T-cell (primary cell): Measurements from ENCODE around the gene MCM9. TPM values are rescaled to one million over a fixed set of nuclear protein-coding genes. Genes with fewer than 3 reads are reported as not detected.
"Not testable (repeated sequence)": the region's sequence is repeated elsewhere in the genome, so short reads cannot be mapped to it uniquely, and the experiment has no call there.

Experiments
- ATAC-seq, 4 experiments: fragments of 200-7000 bp in 3 of 4; fragments of 150-1000 bp in 1 of 4; cut with Tn5 transposase; replicated peaks in 1 of 4; 1 replicate in 3 of 4; 2 replicates in 1 of 4; pipeline ENCODE4 v1.10.0; 2021; ENCODE audit warnings: moderate library complexity in 3 of 4, mild to moderate bottlenecking in 2 of 4, moderate number of reproducible peaks in 1 of 4
- CTCF ChIA-PET, 2 donors: fragments of 300-600 bp; sonication (Branson Sonifier 250); formaldehyde crosslinking; loops; one replicate each; lab custom pipeline; 2022; ENCODE audit warnings: antibody characterized with exemption in 2 of 2; lab: Charles Lee
- POLR2A ChIA-PET, 2 donors: fragments of 300-600 bp; sonication (Branson Sonifier 250); formaldehyde crosslinking; loops; one replicate each; lab custom pipeline; 2022; ENCODE audit warnings: antibody characterized with exemption in 2 of 2; lab: Charles Lee
- DNase-seq, 35 experiments: peaks; one replicate each; pipeline versions ENCODE4 v3.0.0 to v3.0.0-alpha.2; 2013 to 2023
- H3K27ac ChIP-seq: one replicate; pipeline ENCODE4 v1.5.1; 2013; ENCODE audit warnings: low read length
- H3K27me3 ChIP-seq, 2 experiments: replicated peaks in 1 of 2; 1 replicate in 1 of 2; 2 replicates in 1 of 2; pipeline versions ENCODE4 v1.6.1 to v1.7.0; 2013; ENCODE audit warnings: low read length in 1 of 2, mixed read lengths in 1 of 2; ENCODE audit not compliant: control insufficient read depth in 2 of 2, insufficient read depth in 2 of 2; ENCODE audit errors: extremely low read depth in 1 of 2
- H3K36me3 ChIP-seq, 2 donors: 1 replicate in 1 of 2; 2 replicates in 1 of 2; pipeline versions ENCODE4 v1.6.1 to v1.7.0; 2013; ENCODE audit warnings: low read length in 1 of 2; ENCODE audit not compliant: control insufficient read depth in 2 of 2, insufficient read depth in 1 of 2; ENCODE audit errors: extremely low read depth in 1 of 2
- H3K4me1 ChIP-seq, 2 experiments: 1 replicate in 1 of 2; 2 replicates in 1 of 2; pipeline versions ENCODE4 v1.6.1 to v1.7.0; 2013; ENCODE audit warnings: low read length in 2 of 2, mixed read lengths in 1 of 2; ENCODE audit not compliant: insufficient read depth in 2 of 2, control insufficient read depth in 1 of 2; ENCODE audit errors: extremely low read depth in 1 of 2
- H3K4me3 ChIP-seq, 2 donors: 1 replicate in 1 of 2; 2 replicates in 1 of 2; pipeline versions ENCODE4 v1.5.1 to v1.7.0; 2013; ENCODE audit warnings: mild to moderate bottlenecking in 2 of 2, low read length in 1 of 2, moderate library complexity in 1 of 2; ENCODE audit not compliant: control insufficient read depth in 1 of 2; ENCODE audit errors: extremely low read depth in 1 of 2
- H3K9me3 ChIP-seq: 2 replicates; pipeline ENCODE4 v1.7.0; 2013
- H3K27ac Mint-ChIP-seq, 2 donors: one replicate each; pipeline ENCODE4 v1.8.0; 2020 to 2021; ENCODE audit warnings: mild to moderate bottlenecking in 2 of 2, mixed read lengths in 2 of 2
- H3K27me3 Mint-ChIP-seq, 2 donors: one replicate each; pipeline ENCODE4 v1.8.0; 2021 to 2022; ENCODE audit warnings: mixed read lengths in 2 of 2
- H3K36me3 Mint-ChIP-seq: one replicate; pipeline ENCODE4 v1.8.0; 2021; ENCODE audit warnings: mixed read lengths
- H3K4me1 Mint-ChIP-seq, 3 donors: one replicate each; pipeline ENCODE4 v1.8.0; 2020 to 2022; ENCODE audit warnings: mixed read lengths in 3 of 3, mild to moderate bottlenecking in 1 of 3
- H3K4me3 Mint-ChIP-seq, 3 donors: one replicate each; pipeline ENCODE4 v1.8.0; 2020 to 2022; ENCODE audit warnings: mild to moderate bottlenecking in 3 of 3, mixed read lengths in 3 of 3, moderate library complexity in 3 of 3
- H3K9me3 Mint-ChIP-seq, 3 donors: one replicate each; pipeline ENCODE4 v1.8.0; 2020 to 2022; ENCODE audit warnings: mixed read lengths in 3 of 3
- WGBS: methylation state at CpG from one replicate; pipeline ENCODE4 v1.1.5; 2013; ENCODE audit warnings: missing lambda C conversion rate; ENCODE audit not compliant: insufficient coverage; 5-methylcytosine and 5-hydroxymethylcytosine counted together
- total RNA-seq, 35 experiments: library from RNA in 6 of 35; stranded (reverse) in 6 of 35; fragments of 120-200 nt in 1 of 35; gene quantifications; one replicate each; pipeline versions ENCODE4 v1.2.1 to v1.2.4 and lab custom pipeline; 2013 to 2026

Gene MCM9
- total RNA-seq, 5 donors from 2014 or later (not counting 1 experiment from before 2014, with no cell fraction given) = 27.9 to 34.8 (median 31.4) TPM

DNA sequence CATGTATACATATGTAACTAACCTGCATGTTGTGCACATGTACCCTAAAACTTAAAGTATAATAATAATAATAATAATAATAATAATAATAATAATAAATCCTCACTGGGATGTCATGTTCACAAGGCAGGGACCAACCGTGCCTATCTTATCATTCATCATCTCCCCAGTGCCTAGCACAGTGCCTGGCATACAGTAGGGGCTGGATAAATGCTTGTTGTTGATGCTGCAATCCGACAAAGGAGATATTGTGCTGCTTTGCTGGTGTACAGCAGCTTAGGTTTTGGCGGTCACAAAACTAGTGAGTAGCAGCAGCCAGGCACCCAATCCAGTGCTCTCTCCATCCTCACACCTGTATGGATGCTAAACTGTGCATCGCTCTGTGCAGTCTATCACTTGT lies 135.1 kb downstream of the MCM9 start:
- Mint-ChIP-seq H3K4me3 (peak overlapping the region in 1 of 3 donors; percentile 64), H3K9me3 (peaks cover 0 to 14% (median 6%) of the 10 kb centered on the region in 3 donors), H3K27ac (peak overlapping the region; percentile 86 to 90), H3K4me1 (peaks cover 33 to 56% (median 45%) of the 10 kb centered on the region in 3 donors), H3K36me3 (peaks cover 18% of the 10 kb centered on the region), H3K27me3 (no peaks in the 10 kb centered on the region)
- no peak for DNase-seq
- CTCF ChIA-PET = interaction anchor here (0.5 to 2.2 kb wide), 11 partner anchors 9 to 234 kb away, joined by 3 to 13 read pairs (median 6); no protein-coding TSS in a partner anchor
- H3K36me3 ChIP-seq = no peaks in the 10 kb centered on the region
- H3K27me3 ChIP-seq = no peaks in the 10 kb centered on the region
- POLR2A ChIA-PET = no interaction called here
- H3K4me3 ChIP-seq = no peak overlapping the region
- no CpG with 5 or more reads among the region's 4 CpGs for WGBS
- no peak for ATAC-seq
- no peaks in the 10 kb centered on the region for H3K9me3 ChIP-seq
- peak overlapping the region; percentile 76 for H3K27ac ChIP-seq
- H3K4me1 ChIP-seq = peaks cover 0 to 29% of the 10 kb centered on the region in 2 experiments

DNA sequence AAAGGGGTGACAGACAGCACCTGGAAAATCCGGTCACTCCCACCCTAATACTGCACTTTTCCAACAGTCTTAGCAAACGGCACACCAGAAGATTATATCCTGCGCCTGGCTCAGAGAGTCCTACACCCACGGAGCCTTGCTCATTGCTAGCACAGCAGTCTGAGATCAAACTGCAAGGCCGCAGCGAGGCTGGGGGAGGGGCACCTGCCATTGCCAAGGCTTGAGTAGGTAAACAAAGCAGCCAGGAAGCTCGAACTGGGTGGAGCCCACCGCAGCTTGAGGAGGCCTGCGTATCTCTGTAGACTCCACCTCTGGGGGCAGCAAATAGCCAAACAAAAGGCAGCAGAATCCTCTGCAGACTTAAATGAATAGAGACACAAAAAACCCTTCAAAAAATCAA lies 138.4 kb downstream of the MCM9 start:
- H3K4me1 ChIP-seq = peaks cover 0 to 29% of the 10 kb centered on the region in 2 experiments
- POLR2A ChIA-PET = interaction anchor here (0.7 to 1.1 kb wide), 3 partner anchors 88 to 139 kb away, joined by 3 to 4 read pairs (median 3); no protein-coding TSS in a partner anchor
- peak; percentile 71 to 95 (median 90) for DNase-seq
- H3K27ac ChIP-seq = peak overlapping the region; percentile 82
- H3K4me3 Mint-ChIP-seq = peak overlapping the region; percentile 69 to 73 (median 71)
- peak; percentile 58 to 71 (median 66) for ATAC-seq
- peak overlapping the region; percentile 99 to 100 for H3K27ac Mint-ChIP-seq
- H3K27me3 ChIP-seq, H3K27me3 Mint-ChIP-seq, H3K4me3 ChIP-seq, H3K36me3 ChIP-seq, H3K9me3 ChIP-seq: not testable (repeated sequence)
- 8% methylated on average over 6 of the region's 9 CpGs for WGBS
- H3K4me1 Mint-ChIP-seq = peaks cover 34 to 62% (median 44%) of the 10 kb centered on the region in 3 donors
- H3K36me3 Mint-ChIP-seq = peaks cover 28% of the 10 kb centered on the region
- H3K9me3 Mint-ChIP-seq = peaks cover 0 to 22% (median 10%) of the 10 kb centered on the region in 3 donors
- CTCF ChIA-PET = interaction anchor here (0.6 to 1.2 kb wide), 12 partner anchors 9 to 308 kb away, joined by 3 to 14 read pairs (median 3); no protein-coding TSS in a partner anchor

GRCh38 chr6:118791499-118791898 lies 143.5 kb downstream of the MCM9 start:
- ATAC-seq (no peak), DNase-seq (no peak)
- peaks cover 0 to 18% (median 7%) of the 10 kb centered on the region in 3 donors for H3K9me3 Mint-ChIP-seq
- no peak overlapping the region for H3K27ac Mint-ChIP-seq
- Histone ChIP-seq H3K9me3 (no peaks in the 10 kb centered on the region), H3K4me1 (peaks cover 0 to 29% of the 10 kb centered on the region in 2 experiments), H3K4me3 (no peak overlapping the region), H3K36me3 (no peaks in the 10 kb centered on the region), H3K27me3 (no peaks in the 10 kb centered on the region), H3K27ac (no peak overlapping the region)
- POLR2A ChIA-PET = interaction anchor here in 1 of 2 donors (0.5 kb wide), 1 partner anchor 20 kb away, joined by 3 read pairs; no protein-coding TSS in a partner anchor
- no peaks in the 10 kb centered on the region for H3K27me3 Mint-ChIP-seq
- H3K4me3 Mint-ChIP-seq = no peak overlapping the region
- CTCF ChIA-PET = interaction anchor here (0.6 to 2.1 kb wide), 2 partner anchors 9 to 105 kb away, joined by 3 to 7 read pairs; no protein-coding TSS in a partner anchor
- peaks cover 34 to 52% (median 42%) of the 10 kb centered on the region in 3 donors for H3K4me1 Mint-ChIP-seq
- WGBS = 78% methylated on average over 3 of the region's 6 CpGs
- peaks cover 24% of the 10 kb centered on the region for H3K36me3 Mint-ChIP-seq

DNA sequence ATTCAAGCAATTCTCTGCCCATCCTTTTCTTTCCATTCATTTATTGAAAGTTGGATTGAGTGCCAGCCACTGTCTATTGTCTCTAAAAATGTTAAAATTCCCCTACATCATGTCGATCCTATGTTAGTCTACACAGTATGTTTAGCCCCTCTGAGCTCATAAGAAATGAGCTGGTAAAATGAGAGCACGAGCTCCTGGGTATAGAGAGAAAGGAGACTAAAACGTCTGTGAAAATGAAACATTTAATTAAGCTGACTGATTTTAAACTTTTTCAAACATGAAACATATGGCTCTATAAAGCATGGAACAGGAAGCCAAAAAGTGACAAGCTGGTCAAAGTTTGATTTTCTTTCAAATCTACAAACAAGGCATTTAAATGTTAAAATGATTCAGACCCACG lies 145.0 kb downstream of the MCM9 start:
- H3K27ac ChIP-seq = no peak overlapping the region
- no CpG with 5 or more reads among the region's 4 CpGs for WGBS
- no peak overlapping the region for H3K4me3 ChIP-seq
- ChIA-PET POLR2A (no interaction called here), CTCF (interaction anchor here (0.7 to 2.1 kb wide), 3 partner anchors 11 to 19 kb away, joined by 3 to 7 read pairs (median 3); no protein-coding TSS in a partner anchor)
- H3K9me3 ChIP-seq = no peaks in the 10 kb centered on the region
- Mint-ChIP-seq H3K9me3 (peaks cover 0 to 9% (median 4%) of the 10 kb centered on the region in 3 donors), H3K4me1 (peaks cover 21 to 37% (median 26%) of the 10 kb centered on the region in 3 donors), H3K27ac (peak overlapping the region; percentile 49 to 55), H3K36me3 (peaks cover 14% of the 10 kb centered on the region), H3K27me3 (no peaks in the 10 kb centered on the region), H3K4me3 (no peak overlapping the region)
- H3K36me3 ChIP-seq = no peaks in the 10 kb centered on the region
- no peak for DNase-seq
- H3K27me3 ChIP-seq = no peaks in the 10 kb centered on the region
- no peak for ATAC-seq
- H3K4me1 ChIP-seq = peaks cover 0 to 18% of the 10 kb centered on the region in 2 experiments

DNA sequence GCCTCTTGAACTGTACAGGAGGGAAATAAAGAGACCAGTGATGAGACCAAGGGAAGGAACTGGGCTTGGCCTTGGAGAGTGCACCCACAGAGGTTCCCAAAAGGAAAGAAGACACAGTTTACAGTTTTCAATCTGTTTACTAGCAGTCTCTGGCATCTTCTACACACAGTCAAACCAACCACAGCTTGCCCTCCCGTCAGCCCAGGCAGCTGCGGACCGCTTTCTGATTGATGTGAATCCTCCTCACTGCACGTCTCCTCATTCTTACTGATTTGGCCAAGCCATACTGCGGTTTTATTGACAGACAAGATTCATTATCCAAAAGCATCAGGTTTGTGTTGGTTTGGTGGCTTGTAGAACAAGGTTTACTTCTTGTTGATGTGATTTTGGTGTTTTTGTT lies 145.5 kb downstream of the MCM9 start:
- Histone ChIP-seq H3K4me3 (no peak overlapping the region), H3K4me1 (peaks cover 0 to 18% of the 10 kb centered on the region in 2 experiments), H3K27ac (no peak overlapping the region), H3K27me3 (no peaks in the 10 kb centered on the region), H3K36me3 (no peaks in the 10 kb centered on the region), H3K9me3 (no peaks in the 10 kb centered on the region)
- Mint-ChIP-seq H3K27ac (peak overlapping the region; percentile 44 to 79), H3K27me3 (no peaks in the 10 kb centered on the region), H3K4me1 (peaks cover 21 to 34% (median 24%) of the 10 kb centered on the region in 3 donors), H3K9me3 (peaks cover 0 to 6% (median 4%) of the 10 kb centered on the region in 3 donors), H3K4me3 (no peak overlapping the region), H3K36me3 (peaks cover 11% of the 10 kb centered on the region)
- ATAC-seq (no peak), DNase-seq (no peak)
- WGBS = no CpG with 5 or more reads among the region's 5 CpGs
- ChIA-PET CTCF (interaction anchor here in 1 of 2 donors (0.6 to 2.1 kb wide), 3 partner anchors 12 to 94 kb away, joined by 4 to 9 read pairs (median 7); no protein-coding TSS in a partner anchor), POLR2A (interaction anchor here in 1 of 2 donors (0.6 kb wide), 1 partner anchor 138 kb away, joined by 3 read pairs; the partner anchor contains the start of gene CEP85L)

DNA sequence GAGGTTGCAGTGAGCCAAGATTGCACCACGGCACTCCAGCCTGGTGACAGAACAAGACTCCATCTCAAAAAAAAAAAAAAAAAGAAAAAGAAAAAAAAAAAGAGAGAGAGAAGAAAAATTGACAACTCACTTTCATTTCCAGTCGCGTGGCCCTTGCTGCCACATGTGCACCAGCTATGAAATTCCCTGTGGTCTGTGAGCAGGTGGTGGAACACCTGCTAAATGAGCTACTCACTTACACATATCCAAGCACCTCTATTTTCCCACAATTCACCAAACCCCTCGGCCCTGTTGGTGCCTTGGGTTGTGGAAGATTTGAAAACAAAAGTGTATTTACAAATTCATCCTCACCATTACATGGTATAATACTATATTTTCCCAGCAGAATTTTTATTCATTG lies 146.3 kb downstream of the MCM9 start:
- WGBS = no CpG with 5 or more reads among the region's 4 CpGs
- Histone ChIP-seq H3K36me3 (no peaks in the 10 kb centered on the region), H3K4me1 (peaks cover 0 to 18% of the 10 kb centered on the region in 2 experiments), H3K9me3 (no peaks in the 10 kb centered on the region), H3K27me3 (no peaks in the 10 kb centered on the region), H3K27ac (peak overlapping the region; percentile 67), H3K4me3 (no peak overlapping the region)
- Mint-ChIP-seq H3K27me3 (no peaks in the 10 kb centered on the region), H3K9me3 (peaks cover 0 to 6% (median 4%) of the 10 kb centered on the region in 3 donors), H3K4me1 (peaks cover 21 to 32% (median 24%) of the 10 kb centered on the region in 3 donors), H3K36me3 (peaks cover 11% of the 10 kb centered on the region), H3K27ac (peak overlapping the region; percentile 83 to 91), H3K4me3 (no peak overlapping the region)
- ChIA-PET POLR2A (interaction anchor here in 1 of 2 donors (0.6 kb wide), 1 partner anchor 137 kb away, joined by 3 read pairs; the partner anchor contains the start of gene CEP85L), CTCF (interaction anchor here (0.6 to 2.3 kb wide), 6 partner anchors 14 to 1115 kb away, joined by 3 to 10 read pairs (median 6); no protein-coding TSS in a partner anchor)
- DNase-seq = no peak
- ATAC-seq = no peak
